Pons (tissue), 1 donor: Measurements from ENCODE around the gene VPS13D.

Experiments
- DNase-seq: peaks from one replicate; pipeline ENCODE4 v3.0.0-alpha.2; 2016; ENCODE audit warnings: low spot score

The VPS13D gene

DNA sequence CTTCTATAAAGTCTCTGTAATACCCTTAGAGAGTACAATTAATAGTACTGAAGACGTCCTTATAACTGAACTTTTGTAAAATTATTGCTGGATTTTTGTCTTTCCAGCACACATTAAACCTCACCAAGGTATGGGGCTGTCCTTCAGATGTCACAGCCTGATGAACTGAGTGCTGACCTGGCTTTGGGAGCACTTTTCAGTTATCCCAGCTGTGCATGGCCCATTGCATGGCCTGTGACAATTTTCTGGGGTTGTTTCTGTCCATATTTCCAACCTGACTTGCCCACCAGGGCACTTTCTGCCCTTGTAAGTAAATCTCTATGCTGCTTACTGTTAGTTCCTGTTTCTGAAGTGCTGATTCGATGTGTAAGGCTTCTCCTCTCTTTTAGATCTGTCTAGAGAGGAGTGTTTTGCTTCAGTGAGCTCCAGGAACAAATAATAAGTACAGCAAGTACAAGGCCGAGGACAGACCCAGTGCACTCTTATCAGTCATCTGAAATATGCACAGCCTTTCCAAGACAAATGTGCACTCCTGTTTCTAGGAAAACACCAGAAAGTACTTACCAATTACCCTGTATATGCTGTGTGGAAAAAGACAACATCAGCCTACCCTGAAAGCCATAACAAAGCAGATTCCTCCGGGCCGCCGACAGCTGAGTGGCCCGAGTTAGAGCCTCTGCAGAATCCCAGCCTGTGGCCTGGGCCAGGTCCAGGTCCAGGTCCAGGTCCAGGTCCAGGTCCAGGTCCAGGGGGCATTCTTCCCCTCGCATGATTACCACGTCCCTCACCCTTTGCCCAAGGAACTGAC, 266.5 kb downstream of the VPS13D start:
- DNase-seq: peak; percentile 35

GRCh38 chr1:12499539-12500240, 269.9 kb downstream of the VPS13D start:
- DNase-seq: no peak

DNA sequence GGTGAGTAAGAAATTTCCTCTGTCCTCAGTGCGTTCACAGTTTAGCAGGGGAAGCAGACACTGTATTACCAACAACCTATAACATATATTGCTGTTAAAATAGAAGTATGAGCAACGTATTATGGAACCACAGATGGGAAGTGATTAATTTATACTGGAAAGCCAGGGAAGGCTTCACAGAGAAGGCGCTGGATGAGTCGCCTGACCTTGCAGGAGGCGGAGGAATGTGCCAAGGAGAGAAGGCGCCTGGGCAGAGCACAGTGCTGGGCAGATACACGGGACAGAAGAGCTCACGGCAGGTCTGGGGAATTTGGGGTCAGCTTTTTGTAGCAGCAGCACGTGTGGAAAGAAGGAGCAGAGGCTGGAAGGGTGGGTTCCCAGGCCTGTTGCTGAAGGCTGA, 271.8 kb downstream of the VPS13D start:
- no peak for DNase-seq

GRCh38 chr1:12502336-12503109, 272.7 kb downstream of the VPS13D start:
- DNase-seq: no peak

DNA sequence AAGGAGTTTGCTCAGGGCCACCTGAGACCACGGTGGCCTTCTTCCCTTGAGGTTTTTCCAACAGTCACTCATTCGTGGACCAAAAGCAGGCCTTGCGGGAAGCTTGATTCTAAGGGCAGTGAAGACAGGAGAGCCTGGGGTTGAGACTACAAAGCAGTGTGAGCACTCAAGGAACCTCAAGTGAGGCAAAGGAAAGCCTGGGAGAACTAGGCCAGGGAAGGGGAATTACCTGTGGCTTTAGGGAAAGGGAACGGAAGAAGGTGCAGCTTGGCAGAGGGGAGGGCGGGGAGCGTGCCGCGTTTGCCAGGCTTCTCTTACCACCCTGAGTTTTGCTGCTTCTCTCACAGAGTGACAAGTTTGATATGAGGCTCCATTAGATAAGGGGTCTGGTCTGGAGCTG, 273.9 kb downstream of the VPS13D start:
- no peak for DNase-seq

DNA sequence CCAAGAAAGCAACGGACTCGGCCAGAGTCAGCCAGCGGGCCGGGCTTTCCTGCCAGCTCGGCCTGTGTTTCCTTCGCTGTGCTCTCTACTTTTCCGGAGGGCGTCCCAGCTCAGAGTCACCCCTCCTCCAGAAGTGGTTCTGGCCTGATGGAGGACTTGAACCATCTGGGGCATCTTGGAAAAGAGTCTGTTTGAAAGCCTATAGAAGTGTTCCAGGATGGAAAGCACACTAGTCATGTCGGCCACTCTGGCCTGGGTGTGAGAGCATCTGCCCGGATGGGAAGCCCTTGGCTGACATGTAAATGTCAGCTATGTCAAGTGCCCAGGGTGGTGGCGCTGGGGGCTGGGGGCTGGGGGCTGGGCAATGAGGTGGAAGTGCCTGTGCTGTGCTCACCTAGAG, 274.8 kb downstream of the VPS13D start:
- DNase-seq: no peak

- no peak for DNase-seq
These were observed 275.4 kb downstream of the VPS13D start for GRCh38 chr1:12505231-12505630.

DNA sequence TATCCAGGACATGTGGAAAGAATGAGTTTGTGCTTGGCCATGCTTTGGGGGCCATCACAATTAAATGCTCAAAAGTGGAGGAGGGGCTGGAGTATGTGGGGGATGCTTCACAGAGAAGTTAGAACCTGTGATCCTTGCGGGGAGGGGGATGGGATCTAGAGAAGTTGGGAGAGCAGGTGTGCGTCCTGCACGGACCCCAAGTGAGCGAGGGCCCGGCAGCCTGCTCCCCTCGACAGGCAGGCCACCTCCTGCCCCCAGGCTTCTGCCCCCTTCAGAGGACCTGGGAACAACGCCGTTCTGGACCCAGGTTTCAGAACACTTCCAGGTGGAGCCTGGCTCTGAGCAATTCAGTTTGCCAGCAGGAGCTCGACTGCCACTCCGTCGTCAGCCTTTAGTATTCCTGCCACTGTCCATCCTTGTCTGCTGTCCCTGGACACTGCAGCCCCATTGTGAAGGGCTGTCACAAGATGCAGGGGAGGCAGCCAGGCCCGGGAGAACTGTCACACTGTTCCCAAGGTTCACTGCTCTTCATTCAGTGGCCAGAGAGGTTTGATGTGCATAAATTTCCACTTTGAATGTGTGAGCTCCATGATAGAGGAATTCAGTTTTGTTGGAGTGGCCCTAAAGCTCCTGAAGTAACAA, 275.9 kb downstream of the VPS13D start:
- DNase-seq: peak; percentile 84

- no peak for DNase-seq
These were observed 276.8 kb downstream of the VPS13D start for GRCh38 chr1:12506281-12507280.

- no peak for DNase-seq
These were observed 277.8 kb downstream of the VPS13D start for GRCh38 chr1:12507631-12508030.

- no peak for DNase-seq
These were observed 279.0 kb downstream of the VPS13D start for GRCh38 chr1:12508849-12509248.

DNA sequence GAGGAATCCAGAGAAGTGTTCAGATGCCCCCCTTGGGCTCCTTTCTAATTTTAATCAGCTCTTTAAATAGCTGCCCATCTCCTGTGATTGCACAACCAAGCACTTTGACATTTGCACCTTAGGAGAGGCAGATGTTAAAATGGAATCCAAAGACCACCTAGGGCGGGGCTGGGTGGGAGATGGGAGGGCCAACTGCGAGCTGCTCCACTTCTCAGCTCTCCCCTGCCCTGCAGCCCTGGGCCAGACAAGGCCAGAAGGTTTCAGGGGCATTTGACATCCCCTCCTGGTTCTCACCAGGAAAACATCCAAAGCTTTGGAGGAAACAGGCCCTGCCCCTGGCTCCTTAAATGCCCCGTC, 281.3 kb downstream of the VPS13D start:
- no peak for DNase-seq

- DNase-seq: no peak
These were observed 282.0 kb downstream of the VPS13D start for GRCh38 chr1:12511516-12512468.

- no peak for DNase-seq
These were observed 283.4 kb downstream of the VPS13D start for GRCh38 chr1:12513181-12513580.

DNA sequence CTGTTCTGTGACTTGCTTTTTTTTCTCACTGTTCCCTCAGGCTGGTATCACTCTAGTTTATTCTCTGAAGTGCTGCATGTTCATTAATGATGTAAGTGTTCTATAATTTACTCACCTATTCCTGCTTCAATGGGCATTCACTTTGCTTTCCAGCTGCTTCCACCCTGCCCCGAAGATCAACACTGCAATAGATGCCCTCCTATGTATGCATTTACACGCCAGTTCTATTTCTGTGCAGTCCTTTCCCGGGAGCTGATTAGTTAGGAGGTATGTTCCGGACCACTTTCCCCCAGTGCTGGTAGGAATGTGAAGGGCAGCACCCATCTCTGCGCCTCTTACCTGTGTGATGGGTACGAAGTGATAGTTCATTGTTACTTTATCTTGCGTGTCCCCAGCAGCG, 284.8 kb downstream of the VPS13D start:
- no peak for DNase-seq

DNA sequence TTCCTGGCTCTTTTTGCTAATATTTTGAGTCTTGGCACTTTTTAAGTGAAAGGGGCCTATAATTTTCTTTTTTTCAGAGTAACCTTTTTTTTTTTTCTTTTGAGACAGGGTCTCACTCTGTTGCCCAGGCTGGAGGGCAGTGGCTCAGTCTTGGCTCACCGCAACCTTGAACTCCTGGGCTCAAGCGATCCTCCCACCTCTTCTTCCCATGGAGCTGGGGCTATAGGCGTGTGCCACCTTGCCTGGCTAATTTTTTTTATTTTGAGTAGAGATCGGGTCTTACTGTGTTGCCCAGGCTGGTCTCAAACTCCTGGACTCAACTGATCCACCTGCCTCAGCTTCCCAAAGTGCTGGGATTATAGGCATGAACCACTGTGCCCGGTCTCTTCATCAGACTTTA, 285.4 kb downstream of the VPS13D start:
- no peak for DNase-seq

GRCh38 chr1:12516741-12517140, 286.9 kb downstream of the VPS13D start:
- DNase-seq: no peak

DNA sequence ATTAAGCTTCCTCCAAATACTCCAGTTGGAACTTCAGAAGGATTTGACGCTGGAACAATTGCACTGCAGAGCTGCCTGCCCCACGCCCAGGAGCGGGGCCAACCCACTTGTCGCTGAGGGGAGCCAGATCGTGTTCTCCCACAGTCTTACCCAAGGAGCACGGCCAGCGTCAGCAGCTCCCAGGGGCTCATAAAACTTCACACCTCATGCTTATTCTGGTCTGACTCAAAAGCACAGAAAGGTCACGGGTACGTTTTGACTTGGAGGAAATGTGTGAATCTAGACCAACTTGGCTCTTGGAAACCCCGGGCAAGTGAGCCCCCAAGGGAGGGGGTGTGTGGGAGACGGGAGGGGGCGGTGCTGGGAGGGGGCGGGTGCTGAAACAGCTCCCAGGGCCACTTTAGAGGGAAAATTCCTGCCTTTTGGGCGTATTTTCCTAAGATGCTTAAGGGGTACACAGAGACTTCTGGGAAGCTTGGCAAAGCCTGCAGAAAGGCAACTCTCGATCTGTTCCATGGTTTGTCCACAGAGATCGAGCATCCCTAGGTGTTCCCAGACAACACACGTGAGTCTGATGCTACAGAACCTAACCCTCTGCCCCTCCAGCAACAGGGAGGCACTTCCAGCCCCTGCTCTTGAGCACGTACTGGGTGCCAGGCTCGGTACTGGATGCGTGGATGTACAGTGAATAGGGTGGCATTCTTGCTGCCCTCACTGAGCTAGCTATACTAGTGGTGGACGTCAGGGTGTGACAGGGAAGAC, 289.3 kb downstream of the VPS13D start:
- no peak for DNase-seq

GRCh38 chr1:12519693-12520364, 290.0 kb downstream of the VPS13D start:
- no peak for DNase-seq
